Gastroesophageal sphincter (tissue), 3 donors: ENCODE results near the gene STAG3.

ENCODE experiments used
- EP300 ChIP-seq: sonication (generic); formaldehyde crosslinking; IDR thresholded peaks from one replicate; pipeline ENCODE4 v1.6.1; 2017; ENCODE audit warnings: antibody characterized with exemption, mild to moderate bottlenecking
- POLR2A ChIP-seq, 2 donors: fragments of 450-650 bp; IDR thresholded peaks; one replicate each; pipeline ENCODE4 v1.6.1; 2017; ENCODE audit warnings: antibody characterized with exemption in 2 of 2, mild to moderate bottlenecking in 2 of 2, moderate library complexity in 1 of 2
- POLR2AphosphoS5 ChIP-seq: sonication (generic); formaldehyde crosslinking; IDR thresholded peaks from one replicate; pipeline ENCODE4 v1.6.1; 2017; ENCODE audit warnings: antibody characterized with exemption
- TF ChIP-seq, protein P1 (sequence below), 4 experiments: fragments of 200-600 bp in 2 of 4; fragments of 450-650 bp in 2 of 4; sonication (generic) in 1 of 4; IDR thresholded peaks; one replicate each; pipeline ENCODE4 v1.5.1; 2017 to 2019; ENCODE audit warnings: antibody characterized with exemption in 4 of 4, mild to moderate bottlenecking in 2 of 4, moderate library complexity in 2 of 4

DNA sequence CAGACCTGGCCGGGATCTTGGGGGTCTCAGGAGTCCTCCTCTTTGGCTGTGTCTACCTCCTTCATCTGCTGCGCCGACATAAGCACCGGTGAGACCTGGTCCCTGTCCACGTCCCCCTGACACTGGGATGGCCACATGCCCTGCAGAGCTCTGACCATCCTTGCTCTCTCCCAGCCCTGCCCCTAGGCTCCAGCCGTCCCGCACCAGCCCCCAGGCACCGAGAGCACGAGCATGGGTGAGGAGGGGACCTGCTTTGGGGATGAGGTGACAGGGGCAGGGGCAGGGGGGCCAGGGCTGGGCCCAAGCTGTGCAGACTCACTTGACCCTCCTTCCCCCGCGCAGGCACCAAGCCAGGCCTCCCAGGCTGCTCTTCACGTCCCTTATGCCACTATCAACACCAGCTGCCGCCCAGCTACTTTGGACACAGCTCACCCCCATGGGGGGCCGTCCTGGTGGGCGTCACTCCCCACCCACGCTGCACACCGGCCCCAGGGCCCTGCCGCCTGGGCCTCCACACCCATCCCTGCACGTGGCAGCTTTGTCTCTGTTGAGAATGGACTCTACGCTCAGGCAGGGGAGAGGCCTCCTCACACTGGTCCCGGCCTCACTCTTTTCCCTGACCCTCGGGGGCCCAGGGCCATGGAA is 43.0 kb downstream of the STAG3 start:
- TF ChIP-seq, protein P1, sequence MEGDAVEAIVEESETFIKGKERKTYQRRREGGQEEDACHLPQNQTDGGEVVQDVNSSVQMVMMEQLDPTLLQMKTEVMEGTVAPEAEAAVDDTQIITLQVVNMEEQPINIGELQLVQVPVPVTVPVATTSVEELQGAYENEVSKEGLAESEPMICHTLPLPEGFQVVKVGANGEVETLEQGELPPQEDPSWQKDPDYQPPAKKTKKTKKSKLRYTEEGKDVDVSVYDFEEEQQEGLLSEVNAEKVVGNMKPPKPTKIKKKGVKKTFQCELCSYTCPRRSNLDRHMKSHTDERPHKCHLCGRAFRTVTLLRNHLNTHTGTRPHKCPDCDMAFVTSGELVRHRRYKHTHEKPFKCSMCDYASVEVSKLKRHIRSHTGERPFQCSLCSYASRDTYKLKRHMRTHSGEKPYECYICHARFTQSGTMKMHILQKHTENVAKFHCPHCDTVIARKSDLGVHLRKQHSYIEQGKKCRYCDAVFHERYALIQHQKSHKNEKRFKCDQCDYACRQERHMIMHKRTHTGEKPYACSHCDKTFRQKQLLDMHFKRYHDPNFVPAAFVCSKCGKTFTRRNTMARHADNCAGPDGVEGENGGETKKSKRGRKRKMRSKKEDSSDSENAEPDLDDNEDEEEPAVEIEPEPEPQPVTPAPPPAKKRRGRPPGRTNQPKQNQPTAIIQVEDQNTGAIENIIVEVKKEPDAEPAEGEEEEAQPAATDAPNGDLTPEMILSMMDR (IDR thresholded peaks at IDR 0.05), result no peak
- TF ChIP-seq POLR2A (IDR thresholded peaks at IDR 0.05), result no peak
- TF ChIP-seq POLR2AphosphoS5, result no peak
- TF ChIP-seq EP300, result no peak
